Aorta (tissue), 5 donors: ENCODE results near the gene C10orf88. TPM values are rescaled to one million over a fixed set of nuclear protein-coding genes. Genes with fewer than 3 reads are reported as not detected.

ENCODE experiments used
- ATAC-seq: fragments of 200-7000 bp; cut with Tn5 transposase; one replicate; pipeline ENCODE4 v1.9.1; 2022; ENCODE audit warnings: moderate library complexity; ENCODE audit not compliant: low FRiP score
- DNase-seq, 2 donors: peaks; one replicate each; pipeline ENCODE4 v3.0.0-alpha.2; 2020
- H3K27ac ChIP-seq, 2 donors: one replicate each; pipeline ENCODE4 v1.5.1; 2013; ENCODE audit warnings: low read length in 2 of 2, mild to moderate bottlenecking in 2 of 2, moderate library complexity in 2 of 2, control low read depth in 1 of 2, inconsistent platforms in 1 of 2, low read depth in 1 of 2
- H3K27me3 ChIP-seq, 2 donors: one replicate each; pipeline ENCODE4 v1.6.1; 2013; ENCODE audit warnings: control low read depth in 1 of 2, low read length in 1 of 2, mild to moderate bottlenecking in 1 of 2, moderate library complexity in 1 of 2; ENCODE audit not compliant: insufficient read depth in 2 of 2, control insufficient read depth in 1 of 2
- H3K36me3 ChIP-seq, 2 donors: one replicate each; pipeline ENCODE4 v1.6.1; 2013; ENCODE audit warnings: control low read depth in 1 of 2, low read length in 1 of 2, mild to moderate bottlenecking in 1 of 2; ENCODE audit not compliant: insufficient read depth in 2 of 2, control insufficient read depth in 1 of 2
- H3K4me1 ChIP-seq, 2 donors: one replicate each; pipeline ENCODE4 v1.6.1; 2013; ENCODE audit warnings: low read length in 2 of 2, control low read depth in 1 of 2, mild to moderate bottlenecking in 1 of 2, moderate library complexity in 1 of 2; ENCODE audit not compliant: insufficient read depth in 2 of 2, control insufficient read depth in 1 of 2
- H3K4me3 ChIP-seq, 2 donors: one replicate each; pipeline ENCODE4 v1.5.1; 2013; ENCODE audit warnings: low read length in 2 of 2, control low read depth in 1 of 2, mild to moderate bottlenecking in 1 of 2
- H3K9me3 ChIP-seq: one replicate; pipeline ENCODE4 v1.6.1; 2013; ENCODE audit warnings: mild to moderate bottlenecking, low read length; ENCODE audit not compliant: control insufficient read depth
- WGBS, 2 donors: extraction: QIAGEN DNeasy Blood & Tissue Kit; methylation state at CpG; one replicate each; pipeline ENCODE4 v1.1.7; 2013; 5-methylcytosine and 5-hydroxymethylcytosine counted together
- intact Hi-C, 2 donors: fragments of 100-400 bp; cut with DNase I; formaldehyde crosslinking; loops; one replicate each; pipeline versions ENCODE4 v1.14.2 to v1.15.0; 2022
- polyA plus RNA-seq, 2 donors: library from polyadenylated mRNA; stranded (reverse); fragments of 200-250 nt; gene quantifications; one replicate each; pipeline ENCODE4 v1.2.3, GENCODE V29; 2013
- total RNA-seq, 2 donors: library from RNA; stranded (reverse); fragmentation: NEBNext Ultra II Directional; extraction: Animal tissue kit (Norgen Biotek cat#: 25700); gene quantifications; one replicate each; pipeline ENCODE4 v1.2.1, GENCODE V29; 2021
- donor health status: healthy with polysubstance abuse.
- donor health status: Bipolar disorder and iron deficiency.
- donor health status: DM: no; HTN: no; CAD: no.
- donor health status: DM: no; HTN: no; CAD: no.
- donor health status: DM: yes; HTN: yes; CAD: no.

C10orf88 gene
- total and polyA plus RNA-seq, 4 donors: 3.6 to 11.7 (median 7.9) TPM

- DNase-seq (no peak), ATAC-seq (no peak)
- intact Hi-C loops: no loop called here
- Histone ChIP-seq H3K4me1 (no peaks in the 10 kb centered on the region), H3K27me3 (no peaks in the 10 kb centered on the region), H3K4me3 (no peak overlapping the region), H3K36me3 (peaks cover 0 to 2% of the 10 kb centered on the region in 2 donors), H3K27ac (no peak overlapping the region), H3K9me3 (no peaks in the 10 kb centered on the region)
- 91 to 94% methylated on average over 6 of the region's 6 CpGs for WGBS, 2 donors
These were observed 39.8 kb upstream of the C10orf88 start for GRCh38 chr10:122993797-122994336.

GRCh38 chr10:122992031-122992585 lies 38.1 kb upstream of the C10orf88 start:
- Histone ChIP-seq H3K9me3 (no peaks in the 10 kb centered on the region), H3K36me3 (peaks cover 0 to under 1% of the 10 kb centered on the region in 2 donors), H3K4me1 (no peaks in the 10 kb centered on the region), H3K4me3 (no peak overlapping the region), H3K27ac (no peak overlapping the region), H3K27me3 (no peaks in the 10 kb centered on the region)
- DNase-seq (no peak), ATAC-seq (no peak)
- WGBS, 2 donors: 55 to 71% methylated on average over 1 of the region's 1 CpG
- intact Hi-C loops: no loop called here

- no peaks in the 10 kb centered on the region for H3K36me3 ChIP-seq
These were observed 36.3 kb upstream of the C10orf88 start for GRCh38 chr10:122990278-122990677.

GRCh38 chr10:122988501-122988900 lies 34.5 kb upstream of the C10orf88 start:
- ATAC-seq (no peak), DNase-seq (no peak)
- Histone ChIP-seq H3K4me1 (no peaks in the 10 kb centered on the region), H3K27me3 (no peaks in the 10 kb centered on the region), H3K27ac (no peak overlapping the region), H3K4me3 (no peak overlapping the region), H3K9me3 (no peaks in the 10 kb centered on the region), H3K36me3 (no peaks in the 10 kb centered on the region)
- 63 to 75% methylated on average over 2 of the region's 2 CpGs for WGBS, 2 donors
- intact Hi-C loops: loop anchor here in 1 of 2 donors (10.0 kb wide), 1 partner anchor 166 kb away; the partner anchor contains the start of gene BUB3

More at GRCh38 chr10:122990278-122990677, 36.3 kb upstream of the C10orf88 start:
- ATAC-seq: no peak
- Histone ChIP-seq H3K4me1 (no peaks in the 10 kb centered on the region), H3K4me3 (no peak overlapping the region), H3K27me3 (no peaks in the 10 kb centered on the region), H3K27ac (no peak overlapping the region), H3K9me3 (no peaks in the 10 kb centered on the region)
- no peak for DNase-seq
- WGBS, 2 donors: 58 to 67% methylated on average over 5 of the region's 5 CpGs
- intact Hi-C loops: no loop called here

- Histone ChIP-seq H3K4me3 (no peak overlapping the region), H3K27ac (no peak overlapping the region), H3K4me1 (no peaks in the 10 kb centered on the region), H3K9me3 (no peaks in the 10 kb centered on the region), H3K36me3 (no peaks in the 10 kb centered on the region), H3K27me3 (no peaks in the 10 kb centered on the region)
- intact Hi-C loops: loop anchor here in 1 of 2 donors (10.0 kb wide), 1 partner anchor 168 kb away; the partner anchor contains the start of gene BUB3
- DNase-seq: no peak
- no peak for ATAC-seq
- WGBS, 2 donors: 66 to 71% methylated on average over 6 of the region's 6 CpGs
These were observed 32.3 kb upstream of the C10orf88 start for GRCh38 chr10:122986335-122986734.

- H3K4me1 ChIP-seq: no peaks in the 10 kb centered on the region
- no peaks in the 10 kb centered on the region for H3K27me3 ChIP-seq
- no peaks in the 10 kb centered on the region for H3K36me3 ChIP-seq
- no peak for ATAC-seq
- intact Hi-C loops: loop anchor here in 1 of 2 donors (10.0 kb wide), 1 partner anchor 170 kb away; the partner anchor contains the start of gene BUB3
- no peak overlapping the region for H3K4me3 ChIP-seq
- 96 to 100% methylated on average over 2 of the region's 2 CpGs for WGBS, 2 donors
- H3K9me3 ChIP-seq: no peaks in the 10 kb centered on the region
- H3K27ac ChIP-seq: no peak overlapping the region
- no peak for DNase-seq
These were observed 30.7 kb upstream of the C10orf88 start for GRCh38 chr10:122984708-122985107.

- no peaks in the 10 kb centered on the region for H3K4me1 ChIP-seq
- ATAC-seq: no peak
- H3K36me3 ChIP-seq: no peaks in the 10 kb centered on the region
- no peak overlapping the region for H3K27ac ChIP-seq
- no peaks in the 10 kb centered on the region for H3K9me3 ChIP-seq
- no peak overlapping the region for H3K4me3 ChIP-seq
- no peaks in the 10 kb centered on the region for H3K27me3 ChIP-seq
- DNase-seq: no peak
- WGBS, 2 donors: 94% methylated on average over 6 of the region's 6 CpGs
- intact Hi-C loops: loop anchor here in 1 of 2 donors (10.0 kb wide), 1 partner anchor 171 kb away; the partner anchor contains the start of gene BUB3
These were observed 29.9 kb upstream of the C10orf88 start for GRCh38 chr10:122983898-122984297.

GRCh38 chr10:122981066-122981464 lies 27.0 kb upstream of the C10orf88 start:
- Histone ChIP-seq H3K27me3 (no peaks in the 10 kb centered on the region), H3K36me3 (no peaks in the 10 kb centered on the region), H3K4me1 (no peaks in the 10 kb centered on the region), H3K27ac (no peak overlapping the region), H3K4me3 (peak overlapping the region; percentile 62 to 84), H3K9me3 (no peaks in the 10 kb centered on the region)
- DNase-seq (no peak), ATAC-seq (no peak)
- intact Hi-C loops: loop anchor here (2.0 to 10.0 kb wide), 2 partner anchors 28 to 174 kb away; partner anchors contain the start of genes ACADSB (in 1 of the 2), BUB3 (in 1 of the 2) and IKZF5 (in 1 of the 2)
- 10 to 14% methylated on average over 4 of the region's 4 CpGs for WGBS, 2 donors
